Kidney (tissue), 14 donors: ENCODE data around the gene NEXN. TPM values are rescaled to one million over a fixed set of nuclear protein-coding genes. Genes with fewer than 3 reads are reported as not detected.
"Not testable (repeated sequence)": the region's sequence is repeated elsewhere in the genome, so short reads cannot be mapped to it uniquely, and the experiment has no call there.

Experiments
- DNase-seq, 5 donors: peaks; one replicate each; pipeline ENCODE4 v3.0.0-alpha.2; 2013 to 2020
- FAIRE-seq: peaks from 2 replicates; lab custom pipeline; 2012; peaks lifted over from hg19 to GRCh38; lab: Jason Lieb, UNC
- H3K27ac ChIP-seq, 2 donors: one replicate each; pipeline ENCODE4 v1.7.0; 2013; ENCODE audit warnings: low read depth in 2 of 2, low read length in 2 of 2, inconsistent platforms in 1 of 2
- H3K27me3 ChIP-seq: one replicate; pipeline ENCODE4 v1.7.1; 2013; ENCODE audit warnings: low read length, inconsistent platforms; ENCODE audit not compliant: control insufficient read depth, insufficient read depth
- H3K36me3 ChIP-seq, 3 donors: one replicate each; pipeline versions ENCODE4 v1.7.0 to v1.7.1; 2013; ENCODE audit warnings: low read length in 3 of 3, control low read depth in 1 of 3, inconsistent platforms in 1 of 3; ENCODE audit not compliant: insufficient read depth in 3 of 3, control insufficient read depth in 2 of 3
- H3K4me1 ChIP-seq, 3 donors: one replicate each; pipeline versions ENCODE4 v1.7.0 to v1.7.1; 2013; ENCODE audit warnings: low read length in 3 of 3, inconsistent platforms in 1 of 3, low read depth in 1 of 3; ENCODE audit not compliant: control insufficient read depth in 2 of 3, insufficient read depth in 2 of 3
- H3K4me3 ChIP-seq, 3 donors: one replicate each; pipeline versions ENCODE4 v1.7.0 to v1.8.1; 2013; ENCODE audit warnings: low read length in 3 of 3, control low read depth in 1 of 3, inconsistent platforms in 1 of 3
- H3K9ac ChIP-seq, 3 donors: one replicate each; pipeline versions ENCODE4 v1.7.0 to v1.7.1; 2013; ENCODE audit warnings: low read length in 3 of 3, control low read depth in 1 of 3, inconsistent platforms in 1 of 3
- H3K9me3 ChIP-seq, 3 donors: one replicate each; pipeline versions ENCODE4 v1.7.0 to v1.7.1; 2013; ENCODE audit warnings: low read length in 3 of 3, control low read depth in 1 of 3, inconsistent platforms in 1 of 3; ENCODE audit not compliant: control insufficient read depth in 2 of 3, insufficient read depth in 1 of 3
- intact Hi-C: fragments of 100-400 bp; cut with DNase I; formaldehyde crosslinking; loops from one replicate; pipeline ENCODE4 v1.11.1; 2022
- polyA plus RNA-seq: library from polyadenylated mRNA; stranded (reverse); fragments of 350-450 nt; fragmentation: Illumina TruSeq; extraction: RNeasy Lipid Tissue Mini Kit (QIAGEN cat#74804); gene quantifications from one replicate; pipeline ENCODE4 v1.2.3, GENCODE V29; 2014; ENCODE audit warnings: low read depth, low replicate concordance; ENCODE audit not compliant: insufficient read depth
- total RNA-seq: library from RNA; stranded (reverse); fragmentation: NEBNext Ultra II Directional; extraction: Animal tissue kit (Norgen Biotek cat#: 25700); gene quantifications from one replicate; pipeline ENCODE4 v1.2.1, GENCODE V29; 2021
- TF ChIP-seq, protein P1 (sequence below): IDR thresholded peaks from 3 replicates; pipeline ENCODE4 v1.5.1; 2012; ENCODE audit warnings: mild to moderate bottlenecking, moderate library complexity, borderline replicate concordance; ENCODE audit not compliant: insufficient read depth; ENCODE audit errors: extremely low read depth
- donor health status: control.
- donor health status: control.
- donor health status: control.
- donor health status: control.
- donor health status: control.
- donor health status: DM: yes; HTN: yes; CAD: no.
- donor health status: Normal renal cell carcinoma (clear cell type).

NEXN gene
- total and polyA plus RNA-seq, 2 donors from 2014 or later, result 6.5 to 7.1 TPM

DNA sequence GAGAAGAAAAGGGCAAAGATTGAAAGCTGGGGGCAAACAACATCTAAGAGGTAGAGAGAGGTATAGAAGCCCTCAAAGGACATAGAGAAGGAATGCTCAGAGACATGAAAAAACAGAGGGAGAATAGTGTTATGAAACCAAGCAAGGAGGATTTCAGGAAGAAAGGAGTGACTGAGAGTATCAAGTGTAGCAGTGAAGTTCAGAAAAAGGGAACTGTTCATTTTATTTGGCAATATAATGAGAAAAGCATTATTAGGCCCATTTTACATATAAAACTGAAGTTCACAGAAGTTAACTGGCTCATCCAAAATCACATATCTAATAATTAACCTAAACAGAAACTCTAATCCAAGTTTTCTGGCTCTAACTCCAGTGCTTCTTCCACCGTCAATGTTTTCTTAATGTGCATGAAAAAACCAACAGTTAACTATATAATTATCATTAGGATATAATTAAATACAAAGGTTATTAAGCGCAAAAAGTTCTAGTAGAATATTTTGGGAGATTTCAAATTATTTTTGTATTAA is 17.7 kb downstream of the NEXN start:
- Histone ChIP-seq H3K4me1 (no peaks in the 10 kb centered on the region), H3K4me3 (no peak overlapping the region), H3K36me3 (no peaks in the 10 kb centered on the region), H3K27me3 (no peaks in the 10 kb centered on the region), H3K9me3 (no peaks in the 10 kb centered on the region), H3K9ac (no peak overlapping the region), H3K27ac (no peak overlapping the region)
- FAIRE-seq, result peak; percentile 74
- no peak for DNase-seq
- TF ChIP-seq, protein P1, sequence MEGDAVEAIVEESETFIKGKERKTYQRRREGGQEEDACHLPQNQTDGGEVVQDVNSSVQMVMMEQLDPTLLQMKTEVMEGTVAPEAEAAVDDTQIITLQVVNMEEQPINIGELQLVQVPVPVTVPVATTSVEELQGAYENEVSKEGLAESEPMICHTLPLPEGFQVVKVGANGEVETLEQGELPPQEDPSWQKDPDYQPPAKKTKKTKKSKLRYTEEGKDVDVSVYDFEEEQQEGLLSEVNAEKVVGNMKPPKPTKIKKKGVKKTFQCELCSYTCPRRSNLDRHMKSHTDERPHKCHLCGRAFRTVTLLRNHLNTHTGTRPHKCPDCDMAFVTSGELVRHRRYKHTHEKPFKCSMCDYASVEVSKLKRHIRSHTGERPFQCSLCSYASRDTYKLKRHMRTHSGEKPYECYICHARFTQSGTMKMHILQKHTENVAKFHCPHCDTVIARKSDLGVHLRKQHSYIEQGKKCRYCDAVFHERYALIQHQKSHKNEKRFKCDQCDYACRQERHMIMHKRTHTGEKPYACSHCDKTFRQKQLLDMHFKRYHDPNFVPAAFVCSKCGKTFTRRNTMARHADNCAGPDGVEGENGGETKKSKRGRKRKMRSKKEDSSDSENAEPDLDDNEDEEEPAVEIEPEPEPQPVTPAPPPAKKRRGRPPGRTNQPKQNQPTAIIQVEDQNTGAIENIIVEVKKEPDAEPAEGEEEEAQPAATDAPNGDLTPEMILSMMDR, result no peak
- intact Hi-C loops, result no loop called here

DNA sequence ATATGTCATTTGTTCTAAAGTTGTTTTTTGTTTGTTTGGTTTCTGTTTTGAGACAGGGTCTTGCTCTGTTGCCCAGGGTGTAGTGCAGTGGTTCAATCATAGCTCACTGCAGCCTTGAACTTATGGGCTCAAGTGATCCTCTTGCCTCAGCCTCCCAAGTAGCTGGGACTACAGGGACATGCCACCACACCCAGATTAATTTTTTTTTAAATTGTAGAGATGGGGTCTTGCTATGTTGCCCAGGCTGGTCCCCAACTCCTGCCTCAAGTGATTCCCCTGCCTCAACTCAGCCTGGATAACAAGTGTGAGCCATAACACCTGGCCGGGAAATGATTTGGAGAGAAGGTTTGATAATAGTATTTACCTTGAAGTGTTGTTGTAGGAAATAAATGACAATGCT is 18.2 kb downstream of the NEXN start:
- no peaks in the 10 kb centered on the region for H3K36me3 ChIP-seq
- no peaks in the 10 kb centered on the region for H3K4me1 ChIP-seq
- FAIRE-seq, result no peak
- H3K9ac ChIP-seq, result no peak overlapping the region
- H3K27ac ChIP-seq, result no peak overlapping the region
- TF ChIP-seq, protein P1, result no peak
- intact Hi-C loops, result no loop called here
- H3K9me3 ChIP-seq, result no peaks in the 10 kb centered on the region
- DNase-seq, result no peak
- H3K4me3 ChIP-seq, result no peak overlapping the region
- no peaks in the 10 kb centered on the region for H3K27me3 ChIP-seq

DNA sequence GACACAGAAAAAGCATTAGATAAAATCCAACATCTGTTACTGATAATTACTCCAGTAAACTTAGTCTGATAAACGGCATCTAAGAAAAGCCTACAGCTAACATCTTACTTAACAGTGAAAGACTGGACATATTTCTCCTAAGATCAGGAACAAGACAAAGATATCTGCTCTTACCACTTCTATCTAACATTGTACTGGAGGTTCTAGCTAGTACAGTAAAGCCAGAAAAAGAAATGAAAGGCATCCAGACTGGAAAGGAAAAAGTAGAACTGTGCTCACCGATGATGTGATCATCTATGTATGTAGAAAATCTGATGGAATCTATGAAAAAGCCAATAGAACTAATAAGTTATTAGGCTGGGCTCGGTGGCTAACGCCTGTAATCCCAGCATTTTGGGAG is 21.7 kb downstream of the NEXN start:
- TF ChIP-seq, protein P1, result no peak
- FAIRE-seq (no peak), DNase-seq (no peak)
- Histone ChIP-seq H3K36me3 (no peaks in the 10 kb centered on the region), H3K9me3 (no peaks in the 10 kb centered on the region), H3K4me1 (no peaks in the 10 kb centered on the region), H3K4me3 (no peak overlapping the region), H3K27me3 (no peaks in the 10 kb centered on the region), H3K9ac (no peak overlapping the region), H3K27ac (no peak overlapping the region)
- intact Hi-C loops, result no loop called here

DNA sequence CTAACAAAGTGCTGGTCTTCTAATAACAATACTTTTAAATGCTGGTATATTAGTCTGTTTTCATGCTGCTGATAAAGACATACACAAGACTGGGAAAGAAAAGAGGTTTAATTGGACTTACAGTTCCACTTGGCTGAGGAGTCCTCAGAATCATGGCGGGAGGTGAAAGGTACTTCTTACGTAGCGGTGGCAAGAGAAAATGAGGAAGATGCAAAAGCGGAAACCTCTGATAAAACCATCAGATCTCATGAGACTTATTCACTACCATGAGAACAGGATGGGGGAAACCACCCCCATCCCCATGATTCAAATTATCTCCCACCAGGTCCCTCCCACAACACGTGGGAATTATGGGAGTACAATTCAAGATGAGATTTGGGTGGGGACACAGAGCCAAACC is 30.5 kb downstream of the NEXN start:
- H3K4me3 ChIP-seq, H3K27ac ChIP-seq, intact Hi-C loops, H3K9me3 ChIP-seq, DNase-seq, H3K9ac ChIP-seq, H3K4me1 ChIP-seq, H3K27me3 ChIP-seq, H3K36me3 ChIP-seq, FAIRE-seq: not testable (repeated sequence)
